K562 (cell line): ENCODE results near the gene CDH8. TPM values are rescaled to one million over a fixed set of nuclear protein-coding genes. Genes with fewer than 3 reads are reported as not detected.

ENCODE experiments used
- ATAC-seq: fragments of 200-7000 bp; cut with Tn5 transposase; 3 replicates; pipeline ENCODE4 v1.9.1; 2020; ENCODE audit warnings: moderate library complexity
- BruUV-seq: library from RNA; stranded (reverse); fragments of 400-500 nt; replicated peaks from 2 replicates; lab custom pipeline; 2021; lab: Mats Ljungman, UMichigan
- CTCF ChIA-PET: fragments of 300-600 bp; formaldehyde crosslinking; extraction: SDS; loops from one replicate; lab custom pipeline; 2021; ENCODE audit warnings: low intra/inter-chr PET ratio; lab: Yijun Ruan, JAX
- POLR2A ChIA-PET: fragments of 300-600, 350-650 bp; sonication (Branson Sonifier 250); formaldehyde crosslinking; extraction: SDS; loops from one replicate; lab custom pipeline; 2021; ENCODE audit warnings: antibody characterized with exemption, inconsistent platforms; lab: Yijun Ruan, JAX
- DNase-seq, 4 experiments: peaks; one replicate each; pipeline versions ENCODE4 v3.0.0 to v3.0.0-alpha.2; 2011 to 2018; ENCODE audit warnings: low spot score in 3 of 4, mixed read lengths in 3 of 4; ENCODE audit errors: extremely low read depth in 1 of 4
- FAIRE-seq: peaks from 2 replicates; lab custom pipeline; 2011; peaks lifted over from hg19 to GRCh38; lab: Jason Lieb, UNC
- H2AFZ ChIP-seq: 2 replicates; pipeline ENCODE4 v1.6.0; 2011; ENCODE audit warnings: low read depth, low read length, control low read depth, inconsistent platforms
- H3K27ac ChIP-seq: fragments of 200-600 bp; 3 replicates; pipeline ENCODE4 v1.8.0; 2011; ENCODE audit warnings: low read depth, mild to moderate bottlenecking, control low read depth, inconsistent platforms, low read length, moderate library complexity, mixed read lengths; ENCODE audit errors: extremely low read depth
- H3K27me3 ChIP-seq, 2 experiments: fragments of 300-600 bp in 1 of 2; 2 replicates in 1 of 2; 3 replicates in 1 of 2; pipeline versions ENCODE4 v1.6.0 to v1.8.0; 2011; ENCODE audit warnings: inconsistent platforms in 2 of 2, low read length in 2 of 2, mild to moderate bottlenecking in 1 of 2, mixed read lengths in 1 of 2, moderate library complexity in 1 of 2; ENCODE audit not compliant: control insufficient read depth in 2 of 2, insufficient read depth in 2 of 2
- H3K36me3 ChIP-seq: fragments of 300-600 bp; 3 replicates; pipeline ENCODE4 v1.8.0; 2011; ENCODE audit warnings: mild to moderate bottlenecking, low read length, inconsistent platforms; ENCODE audit not compliant: control insufficient read depth, insufficient read depth
- H3K4me1 ChIP-seq, 2 experiments: fragments of 200-600 bp in 1 of 2; replicated peaks in 1 of 2; 2 replicates in 1 of 2; 3 replicates in 1 of 2; pipeline versions ENCODE4 v1.5.1 to v1.8.0; 2011; ENCODE audit warnings: inconsistent platforms in 2 of 2, low read length in 2 of 2, mild to moderate bottlenecking in 1 of 2, mixed read lengths in 1 of 2, moderate library complexity in 1 of 2; ENCODE audit not compliant: control insufficient read depth in 2 of 2, insufficient read depth in 2 of 2
- H3K4me2 ChIP-seq: 2 replicates; pipeline ENCODE4 v1.6.1; 2011; ENCODE audit warnings: low read length, control low read depth, inconsistent platforms, mixed read lengths; ENCODE audit not compliant: insufficient read depth
- H3K4me3 ChIP-seq: fragments of 200-600 bp; sonication (generic), shearing (Covaris generic); 2 replicates; pipeline ENCODE4 v1.5.1; 2016; ENCODE audit warnings: control low read depth, inconsistent platforms
- H3K79me2 ChIP-seq: fragments of 200-600 bp; 3 replicates; pipeline ENCODE4 v1.8.0; 2011; ENCODE audit warnings: low read length, inconsistent platforms; ENCODE audit not compliant: control insufficient read depth, insufficient read depth
- H3K9ac ChIP-seq, 2 experiments: 2 replicates each; pipeline versions ENCODE4 v1.6.0 to v1.6.1; 2011; ENCODE audit warnings: low read depth in 2 of 2, low read length in 2 of 2, control low read depth in 1 of 2, inconsistent platforms in 1 of 2, mild to moderate bottlenecking in 1 of 2, mixed read lengths in 1 of 2; ENCODE audit not compliant: insufficient read depth in 1 of 2
- H3K9me1 ChIP-seq: one replicate; pipeline ENCODE4 v1.6.0; 2011; ENCODE audit warnings: inconsistent platforms, mild to moderate bottlenecking, low read length, moderate library complexity; ENCODE audit not compliant: control insufficient read depth, insufficient read depth
- H3K9me3 ChIP-seq: replicated peaks from 2 replicates; pipeline ENCODE4 v1.5.1; 2011; ENCODE audit warnings: low read depth, low read length, inconsistent platforms; ENCODE audit not compliant: control insufficient read depth, insufficient read depth
- H4K20me1 ChIP-seq: replicated peaks from 2 replicates; pipeline ENCODE4 v1.6.1; 2011; ENCODE audit warnings: low read length, inconsistent platforms, mixed read lengths; ENCODE audit not compliant: control insufficient read depth, insufficient read depth
- DEAF1 ChIP-seq: fragments of 450-650 bp; formaldehyde crosslinking; IDR thresholded peaks from 2 replicates; pipeline ENCODE4 v1.4.0; 2020; ENCODE audit warnings: mild to moderate bottlenecking, moderate library complexity
- GABPA ChIP-seq: fragments of 200-800 bp; sonication (Bioruptor generic); conservative IDR thresholded peaks from 2 replicates; pipeline ENCODE4 v1.6.1; 2016; ENCODE audit warnings: low read depth, missing genetic modification characterization, missing compliant biosample characterization
- HES1 ChIP-seq: fragments of 450-650 bp; IDR thresholded peaks from 2 replicates; pipeline ENCODE4 v1.6.1; 2016; ENCODE audit warnings: low read depth, mild to moderate bottlenecking, moderate library complexity
- RBM25 ChIP-seq: fragments of 200-400 bp; formaldehyde crosslinking; IDR thresholded peaks from 2 replicates; pipeline ENCODE4 v1.6.1; 2018; ENCODE audit warnings: low read length, low read depth, moderate library complexity; ENCODE audit not compliant: severe bottlenecking
- RBM34 ChIP-seq: fragments of 200-400 bp; formaldehyde crosslinking; IDR thresholded peaks from 2 replicates; pipeline ENCODE4 v1.6.1; 2018; ENCODE audit warnings: low read length, borderline replicate concordance; ENCODE audit not compliant: insufficient read depth
- SMARCC2 ChIP-seq: fragments of 450-650 bp; IDR thresholded peaks from 2 replicates; pipeline ENCODE4 v1.6.1; 2017; ENCODE audit warnings: antibody characterized with exemption, moderate library complexity, mild to moderate bottlenecking, low read depth
- SUPT5H ChIP-seq: fragments of 450-650 bp; IDR thresholded peaks from 2 replicates; pipeline ENCODE4 v1.6.1; 2016
- ZNF354B ChIP-seq: fragments of 250-450 bp; sonication (Bioruptor Pico); IDR thresholded peaks from 2 replicates; pipeline ENCODE4 v1.4.0; 2020
- WGBS: fragments of 100-300 bp; shearing (Covaris generic); methylation state at CpG from one replicate; pipeline ENCODE4 v1.1.6; 2016; ENCODE audit warnings: low coverage, mixed read lengths; ENCODE audit not compliant: insufficient coverage; ENCODE audit errors: missing lambda C conversion rate; 5-methylcytosine and 5-hydroxymethylcytosine counted together
- in situ Hi-C: fragments of 300-500 bp; cut with MboI; formaldehyde crosslinking; loops from 4 replicates; pipeline ENCODE4 v1.15.0; 2018; ENCODE audit warnings: inconsistent platforms, mixed read lengths
- intact Hi-C: fragments of 100-400 bp; cut with micrococcal nuclease; formaldehyde crosslinking; loops from 2 replicates; pipeline ENCODE4 v1.14.2; 2022
- polyA plus RNA-seq, 8 experiments: library from polyadenylated mRNA; depleted of rRNA in 4 of 8; stranded (reverse) in 5 of 8; unstranded in 3 of 8; fragments of >200 nt; fragmentation: Nextera tagmentation in 2 of 8; fragmentation: Illumina TruSeq in 1 of 8; extraction: Ambion mirVana in 2 of 8; extraction: Trizol in 1 of 8; gene quantifications; 2 replicates each; pipeline versions ENCODE4 v1.2.1 to v1.2.3, GENCODE V29; 2011 to 2014; ENCODE audit warnings: inconsistent platforms in 1 of 8, missing spikeins in 1 of 8
- total RNA-seq, 7 experiments: library from RNA; depleted of rRNA in 6 of 7; stranded (reverse); fragments of >200 nt in 6 of 7; fragmentation: Illumina TruSeq in 2 of 7; extraction: Trizol in 2 of 7; gene quantifications; 2 replicates each; pipeline versions ENCODE4 v1.2.1 to v1.2.3, GENCODE V29; 2011 to 2021; ENCODE audit warnings: low replicate concordance in 1 of 7

Gene CDH8
- total and polyA plus RNA-seq, 9 of the 15 experiments (the other 6 are each of a cell fraction or from before 2014, with no cell fraction given) = 0.22 to 1.4 (median 0.42) TPM; not detected in 4

- DNase-seq (no peak), ATAC-seq (no peak), FAIRE-seq (no peak)
- H3K27ac ChIP-seq = no peak overlapping the region
- ChIA-PET CTCF (no interaction called here), POLR2A (no interaction called here)
- H4K20me1 ChIP-seq = no peaks in the 10 kb centered on the region
- H3K4me2 ChIP-seq = no peak overlapping the region
- no peaks in the 10 kb centered on the region for H3K27me3 ChIP-seq
- 5% methylated on average over 1 of the region's 1 CpG for WGBS
- no peaks in the 10 kb centered on the region for H3K36me3 ChIP-seq
- no TSS peak for BruUV-seq
- H3K9me1 ChIP-seq = no peaks in the 10 kb centered on the region
- TF ChIP-seq RBM34 (no peak), HES1 (no peak), GABPA (tag) (no peak), RBM25 (no peak), DEAF1 (CRISPR knock-in tag) (no peak), SMARCC2 (no peak), SUPT5H (no peak), ZNF354B (CRISPR knock-in tag) (no peak)
- no peaks in the 10 kb centered on the region; the same call in 1 of the 2 replicates for H3K9me3 ChIP-seq
- in situ Hi-C loops (no loop called here), intact Hi-C loops (no loop called here)
- no peak overlapping the region for H2AFZ ChIP-seq
- no peaks in the 10 kb centered on the region for H3K79me2 ChIP-seq
- H3K4me1 ChIP-seq = no peaks in the 10 kb centered on the region
- no peak overlapping the region for H3K9ac ChIP-seq
- no peak overlapping the region for H3K4me3 ChIP-seq
Observed at GRCh38 chr16:61901689-61902088, 134.5 kb downstream of the CDH8 start.
